NCI-H2107 treated with DMSO at 0.1 percent for 48 hours (cell line): ENCODE data around the gene DBI.
"Not testable (repeated sequence)": the region's sequence is repeated elsewhere in the genome, so short reads cannot be mapped to it uniquely, and the experiment has no call there.

Experiments
- DNase-seq: peaks from one replicate; lab custom pipeline; 2025; ENCODE audit not compliant: unreplicated experiment; lab: John Stamatoyannopoulos, UW

The DBI gene

GRCh38 chr2:119364798-119365197 is 2.0 kb upstream of the DBI start:
- no peak for DNase-seq

GRCh38 chr2:119365436-119365835 is 1.3 kb upstream of the DBI start:
- DNase-seq: no peak

GRCh38 chr2:119366161-119366648 is 572 bp upstream of the DBI start:
- DNase-seq: no peak

GRCh38 chr2:119367472-119368099 is 809 bp downstream of the DBI start:
- no peak for DNase-seq

GRCh38 chr2:119369845-119370244 is 3.1 kb downstream of the DBI start:
- DNase-seq: no peak

- DNase-seq: no peak
These were observed 4.3 kb downstream of the DBI start for GRCh38 chr2:119371111-119371510.

- no peak for DNase-seq
These were observed 6.2 kb downstream of the DBI start for GRCh38 chr2:119372778-119373568.

GRCh38 chr2:119373907-119374745 is 7.3 kb downstream of the DBI start:
- not testable (repeated sequence) for DNase-seq

- not testable (repeated sequence) for DNase-seq
These were observed 9.6 kb downstream of the DBI start for GRCh38 chr2:119376406-119376805.

GRCh38 chr2:119376810-119377209 is 10.0 kb downstream of the DBI start:
- DNase-seq: no peak

- no peak for DNase-seq
These were observed 10.7 kb downstream of the DBI start for GRCh38 chr2:119377294-119377992.

GRCh38 chr2:119377993-119378345 is 11.2 kb downstream of the DBI start:
- DNase-seq: no peak

GRCh38 chr2:119378566-119378965 is 11.8 kb downstream of the DBI start:
- DNase-seq: no peak

GRCh38 chr2:119383410-119384140 is 16.8 kb downstream of the DBI start:
- no peak for DNase-seq

- DNase-seq: no peak
These were observed 18.2 kb downstream of the DBI start for GRCh38 chr2:119384971-119385370.

- no peak for DNase-seq
These were observed 18.7 kb downstream of the DBI start for GRCh38 chr2:119385466-119385865.

- no peak for DNase-seq
These were observed 20.8 kb downstream of the DBI start for GRCh38 chr2:119387381-119388129.

GRCh38 chr2:119389615-119390306 is 23.0 kb downstream of the DBI start:
- no peak for DNase-seq
